MM.1S (cell line): ENCODE results near the gene THTPA.
A peak's percentile ranks its signal among the peaks of the same experiment; 100 is the strongest.

Source experiments
- DNase-seq: peaks from one replicate; pipeline ENCODE4 v3.0.0-alpha.2; 2015
- H2AFZ ChIP-seq: fragments of 300-600 bp; sonication (generic); 2 replicates; pipeline ENCODE4 v1.6.0; 2016; ENCODE audit warnings: antibody characterized with exemption, low read length
- H3F3A ChIP-seq: fragments of 300-600 bp; sonication (generic); 2 replicates; pipeline ENCODE4 v1.6.1; 2016; ENCODE audit warnings: mild to moderate bottlenecking, antibody characterized with exemption, low read length, moderate library complexity, mixed read lengths; ENCODE audit not compliant: insufficient read depth
- H3K27ac ChIP-seq: fragments of 300-600 bp; sonication (generic); 2 replicates; pipeline ENCODE4 v1.5.1; 2016; ENCODE audit warnings: mild to moderate bottlenecking, low read length
- H3K27me3 ChIP-seq: fragments of 300-600 bp; sonication (generic); replicated peaks from 2 replicates; pipeline ENCODE4 v1.6.0; 2016; ENCODE audit warnings: low read length; ENCODE audit not compliant: insufficient read depth
- H3K36me3 ChIP-seq: fragments of 300-600 bp; sonication (generic); replicated peaks from 2 replicates; pipeline ENCODE4 v1.6.1; 2016; ENCODE audit warnings: mild to moderate bottlenecking, low read length, mixed read lengths; ENCODE audit not compliant: insufficient read depth
- H3K4me1 ChIP-seq: fragments of 300-600 bp; sonication (generic); 2 replicates; pipeline ENCODE4 v1.6.1; 2016; ENCODE audit warnings: low read length, mixed read lengths
- H3K4me2 ChIP-seq: fragments of 300-600 bp; sonication (generic); 2 replicates; pipeline ENCODE4 v1.6.0; 2016; ENCODE audit warnings: low read depth, low read length
- H3K4me3 ChIP-seq: fragments of 300-600 bp; sonication (generic); 2 replicates; pipeline ENCODE4 v1.5.1; 2016; ENCODE audit warnings: low read length, mixed read lengths
- H3K79me2 ChIP-seq: fragments of 300-600 bp; sonication (generic); 2 replicates; pipeline ENCODE4 v1.6.1; 2016; ENCODE audit warnings: mixed run types, low read length, mixed read lengths
- H3K9ac ChIP-seq: fragments of 300-600 bp; sonication (generic); 2 replicates; pipeline ENCODE4 v1.6.1; 2016; ENCODE audit warnings: low read length, mixed read lengths
- H3K9me2 ChIP-seq: fragments of 300-600 bp; sonication (generic); replicated peaks from 2 replicates; pipeline ENCODE4 v1.6.1; 2016; ENCODE audit warnings: mild to moderate bottlenecking, low read length, mixed read lengths; ENCODE audit not compliant: insufficient read depth
- H3K9me3 ChIP-seq: fragments of 300-600 bp; sonication (generic); replicated peaks from 2 replicates; pipeline ENCODE4 v1.6.1; 2016; ENCODE audit warnings: mild to moderate bottlenecking, low read length, mixed read lengths; ENCODE audit not compliant: insufficient read depth
- H4K20me1 ChIP-seq: fragments of 300-600 bp; sonication (generic); 2 replicates; pipeline ENCODE4 v1.6.1; 2016; ENCODE audit warnings: mild to moderate bottlenecking, low read length, moderate library complexity, mixed read lengths; ENCODE audit not compliant: insufficient read depth
- EZH2 ChIP-seq: fragments of 300-600 bp; sonication (generic); optimal IDR thresholded peaks from 2 replicates; pipeline ENCODE3; 2017; ENCODE audit warnings: low read depth, mild to moderate bottlenecking, antibody characterized with exemption, low read length, mixed read lengths
- EZH2phosphoT487 ChIP-seq: fragments of 300-600 bp; sonication (generic); IDR thresholded peaks from 2 replicates; pipeline ENCODE4 v1.6.1; 2018; ENCODE audit warnings: antibody characterized with exemption, low read length
- TF ChIP-seq, protein P1 (sequence below): fragments of 300-600 bp; sonication (generic); IDR thresholded peaks from 2 replicates; pipeline ENCODE4 v1.5.1; 2016; ENCODE audit warnings: antibody characterized with exemption, low read length, mixed read lengths

THTPA gene

DNA sequence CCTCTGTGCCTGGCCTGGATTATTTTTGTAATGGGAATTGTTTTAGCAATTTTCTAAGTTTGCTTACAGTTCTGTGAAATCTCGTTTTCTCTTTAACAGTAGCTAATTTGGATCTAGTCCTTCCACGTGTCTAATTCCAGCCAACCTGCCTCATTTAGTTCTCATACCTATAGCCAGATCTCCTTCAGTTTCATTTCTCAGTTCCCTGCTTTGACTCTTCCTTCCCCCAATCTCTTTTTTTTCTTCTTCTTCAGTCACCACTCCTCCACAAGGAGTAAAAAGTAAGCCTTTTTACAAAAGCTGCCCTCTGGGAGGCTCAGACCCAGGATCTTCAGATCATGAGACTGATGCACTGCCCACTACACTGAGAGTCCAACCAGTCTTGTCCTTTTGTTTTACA lies 1.4 kb downstream of the THTPA start:
- Histone ChIP-seq H3K4me3 (0 out of 2 replicates have a peak overlapping the region, but pooled peaks have one; percentile 88), H3K27ac (peak overlapping the region; percentile 66; the same call in 1 of the 2 replicates), H3K4me1 (peaks cover 5% of the 10 kb centered on the region; the same call in 1 of the 2 replicates), H2AFZ (no peak overlapping the region), H3K27me3 (no peaks in the 10 kb centered on the region), H3F3A (no peaks in the 10 kb centered on the region), H3K79me2 (peaks cover 8% of the 10 kb centered on the region), H3K9ac (no peak overlapping the region; the same call in 1 of the 2 replicates), H4K20me1 (no peaks in the 10 kb centered on the region), H3K9me3 (no peaks in the 10 kb centered on the region), H3K36me3 (no peaks in the 10 kb centered on the region), H3K9me2 (no peaks in the 10 kb centered on the region), H3K4me2 (peak overlapping the region; percentile 83; the same call in 1 of the 2 replicates)
- no peak for TF ChIP-seq EZH2
- TF ChIP-seq, protein P1, sequence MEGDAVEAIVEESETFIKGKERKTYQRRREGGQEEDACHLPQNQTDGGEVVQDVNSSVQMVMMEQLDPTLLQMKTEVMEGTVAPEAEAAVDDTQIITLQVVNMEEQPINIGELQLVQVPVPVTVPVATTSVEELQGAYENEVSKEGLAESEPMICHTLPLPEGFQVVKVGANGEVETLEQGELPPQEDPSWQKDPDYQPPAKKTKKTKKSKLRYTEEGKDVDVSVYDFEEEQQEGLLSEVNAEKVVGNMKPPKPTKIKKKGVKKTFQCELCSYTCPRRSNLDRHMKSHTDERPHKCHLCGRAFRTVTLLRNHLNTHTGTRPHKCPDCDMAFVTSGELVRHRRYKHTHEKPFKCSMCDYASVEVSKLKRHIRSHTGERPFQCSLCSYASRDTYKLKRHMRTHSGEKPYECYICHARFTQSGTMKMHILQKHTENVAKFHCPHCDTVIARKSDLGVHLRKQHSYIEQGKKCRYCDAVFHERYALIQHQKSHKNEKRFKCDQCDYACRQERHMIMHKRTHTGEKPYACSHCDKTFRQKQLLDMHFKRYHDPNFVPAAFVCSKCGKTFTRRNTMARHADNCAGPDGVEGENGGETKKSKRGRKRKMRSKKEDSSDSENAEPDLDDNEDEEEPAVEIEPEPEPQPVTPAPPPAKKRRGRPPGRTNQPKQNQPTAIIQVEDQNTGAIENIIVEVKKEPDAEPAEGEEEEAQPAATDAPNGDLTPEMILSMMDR = no peak
- no peak for TF ChIP-seq EZH2phosphoT487
- no peak for DNase-seq

DNA sequence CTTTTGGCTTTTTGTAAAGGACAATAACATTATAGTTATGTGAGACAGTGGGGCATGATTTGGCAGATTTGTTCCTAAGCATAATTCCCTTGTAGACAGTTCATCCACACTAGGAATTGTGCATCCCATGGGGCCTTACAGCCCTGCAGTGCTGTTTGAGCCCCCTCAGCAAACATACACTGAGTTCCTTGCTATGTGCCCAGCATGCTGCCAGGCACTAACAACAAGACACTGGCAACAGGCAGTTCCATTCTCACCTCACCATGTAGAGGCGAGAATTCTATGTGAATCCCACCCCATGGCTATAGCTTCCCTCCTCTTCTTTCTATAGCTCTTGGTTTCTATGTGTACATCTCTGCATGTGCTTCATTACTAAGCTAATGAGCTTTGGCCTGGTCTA lies 1.9 kb downstream of the THTPA start:
- no peak overlapping the region for H2AFZ ChIP-seq
- peak overlapping the region; percentile 66; the same call in 1 of the 2 replicates for H3K27ac ChIP-seq
- peaks cover 5% of the 10 kb centered on the region; the same call in 1 of the 2 replicates for H3K4me1 ChIP-seq
- no peaks in the 10 kb centered on the region for H4K20me1 ChIP-seq
- peak overlapping the region; percentile 83; the same call in 1 of the 2 replicates for H3K4me2 ChIP-seq
- TF ChIP-seq, protein P1 = no peak
- no peak for TF ChIP-seq EZH2
- no peak for TF ChIP-seq EZH2phosphoT487
- DNase-seq = no peak
- H3K9me3 ChIP-seq = no peaks in the 10 kb centered on the region
- H3F3A ChIP-seq = no peaks in the 10 kb centered on the region
- H3K79me2 ChIP-seq = peaks cover 8% of the 10 kb centered on the region
- H3K9me2 ChIP-seq = no peaks in the 10 kb centered on the region
- H3K36me3 ChIP-seq = no peaks in the 10 kb centered on the region
- no peak overlapping the region for H3K9ac ChIP-seq
- H3K27me3 ChIP-seq = no peaks in the 10 kb centered on the region
- H3K4me3 ChIP-seq = no peak overlapping the region

DNA sequence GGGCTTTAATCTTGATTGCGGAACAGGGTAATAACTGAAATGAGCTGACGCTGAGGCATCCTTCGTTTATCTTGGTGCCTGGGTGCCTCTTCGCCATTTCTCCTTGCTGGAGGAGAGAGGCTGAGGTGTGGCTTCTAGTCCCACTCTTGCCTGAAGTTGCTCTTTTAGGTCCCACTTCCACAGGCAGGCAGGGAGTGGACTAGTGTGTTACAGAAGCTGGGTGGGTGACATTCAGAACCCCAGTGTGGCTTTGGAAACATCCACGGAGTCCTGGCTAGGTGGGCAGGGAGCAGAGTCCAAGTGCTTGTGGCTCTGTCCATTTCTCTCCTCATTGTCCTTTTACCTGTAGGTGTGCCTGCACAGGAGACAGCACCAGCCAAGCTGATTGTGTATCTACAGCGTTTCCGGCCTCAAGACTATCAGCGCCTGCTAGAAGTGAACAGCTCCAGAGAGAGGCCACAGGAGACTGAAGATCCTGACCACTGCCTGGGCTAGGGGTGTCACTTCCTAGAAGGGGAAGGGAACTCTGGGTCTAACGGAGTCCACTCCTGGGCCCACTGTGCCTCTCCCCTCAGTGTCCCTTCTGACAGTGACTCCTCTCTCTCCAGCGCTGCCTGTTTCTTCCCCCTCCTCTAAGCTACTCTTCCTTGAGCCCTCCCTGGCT lies 2.4 kb downstream of the THTPA start:
- Histone ChIP-seq H3K4me2 (no peak overlapping the region), H2AFZ (no peak overlapping the region), H3K9me2 (no peaks in the 10 kb centered on the region), H3K4me3 (no peak overlapping the region), H3K4me1 (peaks cover 5% of the 10 kb centered on the region; the same call in 1 of the 2 replicates), H3K9ac (no peak overlapping the region), H3K27me3 (no peaks in the 10 kb centered on the region), H3K27ac (no peak overlapping the region), H3K9me3 (no peaks in the 10 kb centered on the region), H3F3A (no peaks in the 10 kb centered on the region), H3K79me2 (peaks cover 8% of the 10 kb centered on the region), H3K36me3 (no peaks in the 10 kb centered on the region), H4K20me1 (no peaks in the 10 kb centered on the region)
- TF ChIP-seq, protein P1 = no peak
- TF ChIP-seq EZH2phosphoT487 (no peak), EZH2 (no peak)
- no peak for DNase-seq
